HPDE6-E6E7 (cell line): ENCODE data around the gene FLT3LG.

ENCODE experiments used
- DNase-seq: peaks from one replicate; pipeline ENCODE4 v3.0.0; 2011; ENCODE audit warnings: missing footprints; ENCODE audit errors: extremely low spot score

The FLT3LG gene

GRCh38 chr19:49488046-49488862 lies 14.2 kb downstream of the FLT3LG start:
- DNase-seq = no peak

GRCh38 chr19:49488863-49489537 lies 15.0 kb downstream of the FLT3LG start:
- DNase-seq = no peak

GRCh38 chr19:49489601-49490167 lies 15.7 kb downstream of the FLT3LG start:
- DNase-seq = no peak

GRCh38 chr19:49490287-49491029 lies 16.4 kb downstream of the FLT3LG start:
- DNase-seq = no peak

- no peak for DNase-seq
These were observed 17.2 kb downstream of the FLT3LG start for GRCh38 chr19:49491030-49491803.

- no peak for DNase-seq
These were observed 18.0 kb downstream of the FLT3LG start for GRCh38 chr19:49491804-49492572.

- DNase-seq = no peak
These were observed 18.8 kb downstream of the FLT3LG start for GRCh38 chr19:49492573-49493405.

- DNase-seq = no peak
These were observed 22.6 kb downstream of the FLT3LG start for GRCh38 chr19:49496574-49497008.

GRCh38 chr19:49497047-49497788 lies 23.2 kb downstream of the FLT3LG start:
- DNase-seq = no peak

GRCh38 chr19:49497789-49498103 lies 23.7 kb downstream of the FLT3LG start:
- DNase-seq = no peak

- DNase-seq = no peak
These were observed 24.5 kb downstream of the FLT3LG start for GRCh38 chr19:49498475-49498874.

GRCh38 chr19:49499030-49499670 lies 25.1 kb downstream of the FLT3LG start:
- DNase-seq = no peak

- no peak for DNase-seq
These were observed 29.0 kb downstream of the FLT3LG start for GRCh38 chr19:49502866-49503581.

- DNase-seq = no peak
These were observed 29.6 kb downstream of the FLT3LG start for GRCh38 chr19:49503582-49503962.

GRCh38 chr19:49506575-49507105 lies 32.6 kb downstream of the FLT3LG start:
- DNase-seq = no peak

- no peak for DNase-seq
These were observed 33.9 kb downstream of the FLT3LG start for GRCh38 chr19:49507803-49508494.
